ENCODE measurements around the gene SND1. TPM values are rescaled to one million over a fixed set of nuclear protein-coding genes. Genes with fewer than 3 reads are reported as not detected.

Gene SND1
- total RNA-seq, 1 experiment from 2014 or later = 218 TPM

DNA sequence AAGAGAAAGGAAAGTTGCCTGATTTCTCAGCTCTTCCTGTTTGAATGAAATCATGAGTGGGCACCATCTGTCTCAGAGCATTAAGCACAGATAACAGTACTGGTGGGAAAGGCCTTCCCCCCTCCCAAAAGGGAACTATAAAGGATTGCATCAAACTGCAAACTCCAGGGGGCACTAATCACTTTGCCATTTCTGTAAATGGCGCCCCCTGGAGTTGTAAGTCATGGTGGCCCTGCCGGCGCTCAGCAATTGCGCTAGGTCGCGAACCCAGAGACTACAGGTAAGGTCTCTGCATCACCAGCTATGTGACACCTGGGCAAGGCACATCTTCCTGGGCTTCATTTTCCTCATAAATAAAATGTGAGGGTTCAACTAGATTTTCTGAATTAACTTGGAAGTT is 368.2 kb downstream of the SND1 start:
- Histone ChIP-seq H3K14ac (ENCODE audit: insufficient read depth, low read length) (no peak overlapping the region), H4K8ac (replicated peaks; ENCODE audit: insufficient read length, low read depth, low read length) (no peak overlapping the region), H3K27ac (ENCODE audit: insufficient read length, low read depth, low read length) (no peak overlapping the region), H4K5ac (ENCODE audit: insufficient read length, low read depth, low read length) (no peak overlapping the region), H3K56ac (ENCODE audit: insufficient read length, low read depth, low read length) (no peak overlapping the region), H3K4me2 (ENCODE audit: insufficient read depth, insufficient read length, low read length) (no peak overlapping the region), H3K4me1 (ENCODE audit: insufficient read depth, low read length) (peaks cover 14% of the 10 kb centered on the region; the same call in 1 of the 2 replicates), H2BK120ac (ENCODE audit: low read depth, low read length, poor library complexity, severe bottlenecking) (no peak overlapping the region), H3T11ph (ENCODE audit: low read length) (no peak overlapping the region), H3K9me3 (ENCODE audit: control insufficient read depth, low read depth, low read length) (no peaks in the 10 kb centered on the region), H2BK20ac (ENCODE audit: low read depth, low read length, poor library complexity, severe bottlenecking) (no peak overlapping the region), H3K23ac (ENCODE audit: insufficient read length, low read depth, low read length) (no peak overlapping the region), H4K91ac (ENCODE audit: insufficient read length, low read depth, low read length) (no peak overlapping the region), H2BK12ac (ENCODE audit: insufficient read length, low read depth, low read length) (no peak overlapping the region), H3K79me1 (ENCODE audit: insufficient read depth, low read depth, low read length, poor library complexity, severe bottlenecking) (no peaks in the 10 kb centered on the region), H3K9ac (ENCODE audit: extremely low read depth, insufficient read length, low read length) (no peak overlapping the region), H4K20me1 (ENCODE audit: control insufficient read depth, insufficient read depth, insufficient read length) (no peaks in the 10 kb centered on the region), H2BK5ac (ENCODE audit: insufficient read length, low read length) (no peak overlapping the region), H3K23me2 (ENCODE audit: insufficient read length, low read depth, low read length, poor library complexity, severe bottlenecking) (no peaks in the 10 kb centered on the region), H2BK15ac (ENCODE audit: low read depth, low read length) (no peak overlapping the region), H3K4ac (ENCODE audit: low read depth, low read length) (no peak overlapping the region), H2AK5ac (ENCODE audit: insufficient read length, low read length) (no peak overlapping the region), H3K18ac (ENCODE audit: insufficient read length, low read depth, low read length) (no peak overlapping the region), H2AFZ (ENCODE audit: low read length) (no peak overlapping the region), H3K79me2 (ENCODE audit: insufficient read depth, low read length) (no peaks in the 10 kb centered on the region), H3K27me3 (ENCODE audit: insufficient read depth, low read length) (no peaks in the 10 kb centered on the region)
- peaks cover 0 to 10% (median 0%) of the 10 kb centered on the region in 3 experiments; a peak in 4 of 7 replicates for H3K36me3 Mint-ChIP-seq (ENCODE audit: insufficient read depth in 1 of 3, low read depth in 3 of 3)
- peak; percentile 70 for DNase-seq
- TF ChIP-seq, protein P1, sequence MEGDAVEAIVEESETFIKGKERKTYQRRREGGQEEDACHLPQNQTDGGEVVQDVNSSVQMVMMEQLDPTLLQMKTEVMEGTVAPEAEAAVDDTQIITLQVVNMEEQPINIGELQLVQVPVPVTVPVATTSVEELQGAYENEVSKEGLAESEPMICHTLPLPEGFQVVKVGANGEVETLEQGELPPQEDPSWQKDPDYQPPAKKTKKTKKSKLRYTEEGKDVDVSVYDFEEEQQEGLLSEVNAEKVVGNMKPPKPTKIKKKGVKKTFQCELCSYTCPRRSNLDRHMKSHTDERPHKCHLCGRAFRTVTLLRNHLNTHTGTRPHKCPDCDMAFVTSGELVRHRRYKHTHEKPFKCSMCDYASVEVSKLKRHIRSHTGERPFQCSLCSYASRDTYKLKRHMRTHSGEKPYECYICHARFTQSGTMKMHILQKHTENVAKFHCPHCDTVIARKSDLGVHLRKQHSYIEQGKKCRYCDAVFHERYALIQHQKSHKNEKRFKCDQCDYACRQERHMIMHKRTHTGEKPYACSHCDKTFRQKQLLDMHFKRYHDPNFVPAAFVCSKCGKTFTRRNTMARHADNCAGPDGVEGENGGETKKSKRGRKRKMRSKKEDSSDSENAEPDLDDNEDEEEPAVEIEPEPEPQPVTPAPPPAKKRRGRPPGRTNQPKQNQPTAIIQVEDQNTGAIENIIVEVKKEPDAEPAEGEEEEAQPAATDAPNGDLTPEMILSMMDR (conservative IDR thresholded peaks at IDR 0.05) = peak; percentile 89
- H3K27ac Mint-ChIP-seq = peak overlapping the region in 1 of 3 experiments; percentile 21; a peak in 1 of 7 replicates
- no CpG with 5 or more reads among the region's 6 CpGs for WGBS (ENCODE audit: extremely low coverage, insufficient read length, low lambda C conversion rate)
- no peaks in the 10 kb centered on the region for H3K27me3 Mint-ChIP-seq (ENCODE audit: low read depth)
- peaks cover 39 to 49% of the 10 kb centered on the region in 2 experiments for H3K4me1 Mint-ChIP-seq
- H3K9me3 Mint-ChIP-seq = no peaks in the 10 kb centered on the region
- H3K4me3 Mint-ChIP-seq = no peak overlapping the region

Data from H9 (cell line).